ENCODE results near the gene CDK15.

The CDK15 gene

GRCh38 chr2:201879996-201880395 lies 73.7 kb downstream of the CDK15 start:
- DNase-seq: no peak

GRCh38 chr2:201880579-201880978 lies 74.2 kb downstream of the CDK15 start:
- DNase-seq: no peak

GRCh38 chr2:201880993-201881611 lies 74.8 kb downstream of the CDK15 start:
- no peak for DNase-seq

- no peak for DNase-seq
Observed at GRCh38 chr2:201881741-201882140, 75.4 kb downstream of the CDK15 start.

GRCh38 chr2:201882353-201883090 lies 76.2 kb downstream of the CDK15 start:
- DNase-seq: no peak

GRCh38 chr2:201883606-201884369 lies 77.5 kb downstream of the CDK15 start:
- no peak for DNase-seq

- DNase-seq: no peak
Observed at GRCh38 chr2:201886504-201886903, 80.2 kb downstream of the CDK15 start.

- no peak for DNase-seq
Observed at GRCh38 chr2:201887773-201888425, 81.6 kb downstream of the CDK15 start.

- DNase-seq: no peak
Observed at GRCh38 chr2:201888426-201888800, 82.1 kb downstream of the CDK15 start.

GRCh38 chr2:201890453-201890852 lies 84.1 kb downstream of the CDK15 start:
- no peak for DNase-seq

- no peak for DNase-seq
Observed at GRCh38 chr2:201891676-201892075, 85.3 kb downstream of the CDK15 start.

GRCh38 chr2:201892516-201892915 lies 86.2 kb downstream of the CDK15 start:
- DNase-seq: no peak

- no peak for DNase-seq
Observed at GRCh38 chr2:201900362-201900761, 94.0 kb downstream of the CDK15 start.

- DNase-seq: peak; percentile 3
Observed at GRCh38 chr2:201901786-201902185, 95.4 kb downstream of the CDK15 start.

GRCh38 chr2:201904538-201905420 lies 98.4 kb downstream of the CDK15 start:
- no peak for DNase-seq

GRCh38 chr2:201906777-201907562 lies 100.6 kb downstream of the CDK15 start:
- DNase-seq: no peak

- DNase-seq: no peak
Observed at GRCh38 chr2:201907563-201907881, 101.2 kb downstream of the CDK15 start.

- no peak for DNase-seq
Observed at GRCh38 chr2:201908901-201909300, 102.6 kb downstream of the CDK15 start.

- no peak for DNase-seq
Observed at GRCh38 chr2:201909348-201909747, 103.0 kb downstream of the CDK15 start.

GRCh38 chr2:201909961-201910361 lies 103.6 kb downstream of the CDK15 start:
- DNase-seq: no peak

- no peak for DNase-seq
Observed at GRCh38 chr2:201911372-201911771, 105.0 kb downstream of the CDK15 start.

GRCh38 chr2:201913201-201913600 lies 106.9 kb downstream of the CDK15 start:
- DNase-seq: no peak
